BE2C (cell line): ENCODE data around the gene NOSIP.

ENCODE experiments used
- DNase-seq: peaks from one replicate; pipeline ENCODE4 v3.0.0-alpha.2; 2020
- H3K27me3 ChIP-seq: fragments of 250-450 bp; sonication (Bioruptor Pico); 2 replicates; pipeline ENCODE4 v1.5.1; 2020; ENCODE audit warnings: mild to moderate bottlenecking
- H3K36me3 ChIP-seq: fragments of 250-450 bp; sonication (Bioruptor Pico); 2 replicates; pipeline ENCODE4 v1.5.1; 2020; ENCODE audit warnings: mild to moderate bottlenecking
- H3K4me1 ChIP-seq: fragments of 250-450 bp; sonication (Bioruptor Pico); 2 replicates; pipeline ENCODE4 v1.5.1; 2020
- H3K4me3 ChIP-seq: 2 replicates; pipeline ENCODE4 v1.5.1; 2011; ENCODE audit warnings: low read depth, low read length
- H3K9me3 ChIP-seq: fragments of 250-450 bp; sonication (Bioruptor Pico); 2 replicates; pipeline ENCODE4 v1.5.1; 2020
- TF ChIP-seq, protein P1 (sequence below): IDR thresholded peaks from 2 replicates; pipeline ENCODE4 v1.5.1; 2012; ENCODE audit warnings: mild to moderate bottlenecking, low read depth, low read length

The NOSIP gene

DNA sequence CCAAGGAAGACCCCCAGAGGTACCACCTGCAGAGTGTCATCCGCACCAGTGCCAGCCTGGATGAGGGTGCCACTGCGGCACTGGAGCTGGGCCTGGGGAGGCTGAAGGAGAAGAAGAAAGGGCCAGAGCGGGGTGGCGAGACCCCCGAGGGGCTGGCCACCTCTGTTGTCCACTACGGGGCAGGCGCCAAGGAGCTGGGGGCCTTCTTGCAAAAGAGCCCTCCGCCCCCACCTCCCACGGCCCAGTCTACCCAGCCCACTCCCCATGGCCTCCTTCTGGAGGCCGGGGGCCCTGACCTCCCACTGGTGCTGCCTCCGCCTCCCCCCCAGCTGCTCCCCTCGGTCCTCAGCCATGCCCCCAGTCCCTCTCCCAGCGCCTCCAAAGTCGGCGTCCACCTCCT, 16.1 kb upstream of the NOSIP start:
- Histone ChIP-seq H3K36me3 (peaks cover 69% of the 10 kb centered on the region), H3K4me3 (no peak overlapping the region), H3K9me3 (no peaks in the 10 kb centered on the region), H3K4me1 (no peaks in the 10 kb centered on the region), H3K27me3 (no peaks in the 10 kb centered on the region)
- DNase-seq, result no peak
- TF ChIP-seq, protein P1, sequence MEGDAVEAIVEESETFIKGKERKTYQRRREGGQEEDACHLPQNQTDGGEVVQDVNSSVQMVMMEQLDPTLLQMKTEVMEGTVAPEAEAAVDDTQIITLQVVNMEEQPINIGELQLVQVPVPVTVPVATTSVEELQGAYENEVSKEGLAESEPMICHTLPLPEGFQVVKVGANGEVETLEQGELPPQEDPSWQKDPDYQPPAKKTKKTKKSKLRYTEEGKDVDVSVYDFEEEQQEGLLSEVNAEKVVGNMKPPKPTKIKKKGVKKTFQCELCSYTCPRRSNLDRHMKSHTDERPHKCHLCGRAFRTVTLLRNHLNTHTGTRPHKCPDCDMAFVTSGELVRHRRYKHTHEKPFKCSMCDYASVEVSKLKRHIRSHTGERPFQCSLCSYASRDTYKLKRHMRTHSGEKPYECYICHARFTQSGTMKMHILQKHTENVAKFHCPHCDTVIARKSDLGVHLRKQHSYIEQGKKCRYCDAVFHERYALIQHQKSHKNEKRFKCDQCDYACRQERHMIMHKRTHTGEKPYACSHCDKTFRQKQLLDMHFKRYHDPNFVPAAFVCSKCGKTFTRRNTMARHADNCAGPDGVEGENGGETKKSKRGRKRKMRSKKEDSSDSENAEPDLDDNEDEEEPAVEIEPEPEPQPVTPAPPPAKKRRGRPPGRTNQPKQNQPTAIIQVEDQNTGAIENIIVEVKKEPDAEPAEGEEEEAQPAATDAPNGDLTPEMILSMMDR, result no peak

DNA sequence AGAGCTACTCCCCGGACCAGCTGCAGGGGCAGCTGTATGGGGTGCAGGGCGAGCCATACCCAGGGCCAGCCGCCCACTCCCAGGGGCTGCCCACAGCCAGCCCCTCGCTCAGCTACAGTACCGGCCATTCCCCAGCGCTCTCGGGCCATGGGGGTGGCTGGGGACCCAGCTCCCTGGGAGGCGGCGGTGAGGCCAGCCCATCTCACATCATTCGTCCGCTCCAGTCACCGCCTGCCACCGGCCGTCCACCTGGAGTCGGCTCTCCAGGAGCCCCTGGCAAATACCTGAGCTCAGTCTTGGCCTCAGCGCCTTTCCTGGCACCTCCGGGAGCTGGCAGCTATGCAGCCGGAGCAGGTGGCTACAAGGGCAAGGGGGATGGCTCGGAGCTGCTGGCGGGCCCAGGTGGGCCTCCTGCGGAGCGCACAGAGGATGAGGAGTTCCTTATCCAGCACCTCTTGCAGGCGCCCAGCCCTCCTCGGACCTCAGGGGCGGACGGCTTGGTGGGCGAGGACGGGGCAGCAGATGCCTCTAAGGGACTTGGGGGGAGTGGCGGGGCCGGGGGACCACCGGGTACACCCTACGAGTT, 15.6 kb upstream of the NOSIP start:
- DNase-seq, result no peak
- no peaks in the 10 kb centered on the region for H3K4me1 ChIP-seq
- no peaks in the 10 kb centered on the region for H3K9me3 ChIP-seq
- H3K36me3 ChIP-seq, result peaks cover 66% of the 10 kb centered on the region
- TF ChIP-seq, protein P1, result no peak
- no peak overlapping the region for H3K4me3 ChIP-seq
- H3K27me3 ChIP-seq, result no peaks in the 10 kb centered on the region

DNA sequence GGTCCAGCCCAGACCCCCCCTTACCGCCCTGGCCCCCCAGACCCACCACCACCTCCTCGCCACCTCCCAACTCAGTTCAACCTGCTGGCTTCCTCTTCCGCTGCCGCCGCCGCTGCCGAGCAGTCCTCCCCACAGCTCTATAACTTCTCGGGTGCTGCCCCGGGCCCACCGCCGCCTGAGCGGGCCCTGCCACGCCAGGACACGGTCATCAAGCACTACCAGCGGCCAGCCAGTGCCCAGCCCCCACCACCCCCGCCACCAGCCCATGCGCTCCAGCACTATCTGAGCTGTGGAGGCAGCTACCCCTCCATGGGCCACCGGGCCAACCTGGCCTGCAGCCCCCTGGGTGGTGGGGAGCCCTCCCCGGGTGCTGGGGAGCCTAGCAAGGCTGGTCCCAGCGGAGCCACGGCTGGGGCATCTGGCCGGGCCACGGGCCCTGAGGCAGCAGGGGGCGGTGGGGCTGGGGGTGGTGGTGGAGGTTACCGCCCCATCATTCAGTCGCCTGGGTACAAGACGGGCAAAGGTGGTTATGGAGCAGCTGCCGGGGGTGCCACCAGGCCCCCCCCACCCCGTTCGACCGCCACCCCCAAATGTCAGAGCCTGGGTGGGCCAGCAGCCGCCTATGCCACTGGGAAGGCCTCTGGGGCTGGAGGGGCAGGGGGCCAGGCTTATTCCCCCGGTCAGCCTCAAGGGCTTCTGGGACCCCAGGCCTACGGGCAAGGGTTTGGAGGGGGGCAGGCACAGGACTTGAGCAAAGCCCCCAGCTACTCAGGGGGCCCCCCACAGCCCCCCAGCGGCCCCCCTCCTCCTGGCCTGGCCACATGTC, 14.8 kb upstream of the NOSIP start:
- no peaks in the 10 kb centered on the region for H3K9me3 ChIP-seq
- H3K36me3 ChIP-seq, result peaks cover 59% of the 10 kb centered on the region
- TF ChIP-seq, protein P1, result no peak
- no peaks in the 10 kb centered on the region for H3K4me1 ChIP-seq
- H3K4me3 ChIP-seq, result no peak overlapping the region
- no peaks in the 10 kb centered on the region for H3K27me3 ChIP-seq
- DNase-seq, result no peak

DNA sequence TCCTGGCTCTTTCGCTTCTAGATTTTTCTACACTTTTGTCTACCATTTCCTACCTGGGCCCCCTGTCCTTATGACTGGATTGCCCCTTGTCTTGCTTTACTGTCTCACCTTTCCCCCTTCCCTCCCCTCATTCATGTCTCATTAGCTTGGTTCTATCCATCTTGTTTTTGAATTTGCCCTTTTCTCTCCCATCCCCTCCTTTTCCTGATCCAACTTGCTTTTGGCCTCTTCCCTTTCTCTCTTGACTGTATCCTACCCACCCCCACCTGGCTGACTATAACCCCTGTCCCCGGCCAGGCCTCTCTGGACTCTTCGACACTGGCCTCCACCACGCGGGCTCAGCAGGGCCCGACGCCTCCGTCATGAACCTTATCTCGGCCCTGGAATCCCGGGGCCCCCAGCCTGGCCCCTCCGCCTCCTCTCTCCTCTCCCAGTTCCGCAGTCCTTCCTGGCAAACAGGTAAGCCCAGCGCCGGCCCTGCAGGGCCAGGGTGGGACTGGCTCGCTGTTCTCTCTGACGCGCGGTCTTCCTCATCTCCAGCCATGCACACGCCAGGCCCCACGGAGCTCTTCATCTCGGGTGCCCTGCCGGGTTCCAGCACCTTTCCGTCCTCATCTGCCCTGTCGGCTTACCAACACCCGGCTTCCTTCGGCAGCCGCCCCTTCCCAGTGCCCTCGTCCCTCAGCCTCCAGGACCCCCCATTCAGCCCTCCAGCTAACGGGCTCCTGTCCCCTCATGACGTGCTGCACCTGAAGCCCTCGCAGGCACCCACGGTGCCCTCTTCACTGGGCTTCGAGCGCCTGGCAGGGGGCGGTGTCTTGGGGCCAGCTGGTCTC, 14.0 kb upstream of the NOSIP start:
- Histone ChIP-seq H3K4me1 (no peaks in the 10 kb centered on the region), H3K9me3 (no peaks in the 10 kb centered on the region), H3K27me3 (no peaks in the 10 kb centered on the region), H3K36me3 (peaks cover 50% of the 10 kb centered on the region), H3K4me3 (no peak overlapping the region)
- DNase-seq, result no peak
- TF ChIP-seq, protein P1, result no peak

DNA sequence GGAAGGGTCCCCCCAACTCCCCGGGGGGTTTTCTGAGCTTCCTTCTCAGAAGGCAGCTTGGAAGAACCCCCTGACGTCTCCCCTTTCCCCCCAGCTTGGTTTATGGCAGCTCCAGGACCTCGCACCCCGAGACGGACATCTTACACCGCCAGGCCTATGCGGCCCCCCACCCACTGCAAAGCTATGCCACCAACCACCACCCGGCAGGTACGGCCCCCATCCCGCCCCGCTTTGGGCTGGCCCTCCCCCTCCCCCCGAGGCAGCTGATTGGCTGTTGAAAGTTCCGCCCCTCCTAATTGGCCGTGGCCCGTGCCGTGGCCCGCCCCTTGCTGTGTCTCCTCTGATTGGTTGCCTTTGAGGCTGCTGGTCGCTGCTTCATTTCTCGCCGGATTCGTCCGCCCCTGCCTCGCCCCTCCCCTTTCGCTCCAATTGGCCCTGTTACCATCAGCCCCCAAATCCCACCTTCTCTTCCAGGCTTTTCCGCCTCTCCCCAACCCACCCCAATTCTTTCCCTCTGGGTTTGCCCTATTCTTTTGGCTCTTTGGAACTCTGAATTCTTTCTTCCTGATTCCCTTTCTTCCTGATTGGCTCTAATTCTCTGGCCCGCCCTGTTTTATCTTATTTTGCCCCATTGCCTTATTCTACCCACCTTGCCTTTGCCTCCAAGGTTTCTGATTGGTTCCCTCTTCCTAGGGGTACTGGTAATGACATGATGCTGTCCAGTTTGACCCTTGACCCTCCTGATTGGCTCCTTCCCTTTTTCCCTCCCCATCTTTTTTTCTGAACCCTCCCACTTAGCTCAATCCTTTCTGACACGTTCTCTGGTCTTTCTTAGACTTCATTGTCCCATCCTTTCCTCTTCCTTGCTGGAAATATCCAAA, 13.1 kb upstream of the NOSIP start:
- no peaks in the 10 kb centered on the region for H3K27me3 ChIP-seq
- H3K4me3 ChIP-seq, result peak overlapping the region; percentile 92
- H3K9me3 ChIP-seq, result no peaks in the 10 kb centered on the region
- TF ChIP-seq, protein P1, result no peak
- H3K36me3 ChIP-seq, result peaks cover 41% of the 10 kb centered on the region
- no peaks in the 10 kb centered on the region for H3K4me1 ChIP-seq
- peak; percentile 97 for DNase-seq
